K562 (cell line): ENCODE data around the gene ITSN1. TPM values are rescaled to one million over a fixed set of nuclear protein-coding genes. Genes with fewer than 3 reads are reported as not detected.

Source experiments
- MXD1 ChIP-seq: fragments of 250-450 bp; sonication (Bioruptor Pico); IDR thresholded peaks from 2 replicates; pipeline ENCODE4 v1.8.0; 2021; ENCODE audit warnings: borderline replicate concordance, mild to moderate bottlenecking, moderate library complexity; ENCODE audit not compliant: poor library complexity, severe bottlenecking
- ZBTB40 ChIP-seq, 2 experiments: fragments of 450-650 bp in 1 of 2; sonication (generic) in 1 of 2; formaldehyde crosslinking in 1 of 2; IDR thresholded peaks; 2 replicates each; pipeline versions ENCODE4 v1.7.1 to v1.9.0; 2016 to 2022; ENCODE audit warnings: inconsistent platforms in 1 of 2, mild to moderate bottlenecking in 1 of 2, missing genetic modification reagents in 1 of 2
- polyA plus RNA-seq, 8 experiments: library from polyadenylated mRNA; depleted of rRNA in 4 of 8; stranded (reverse) in 5 of 8; unstranded in 3 of 8; fragments of >200 nt; fragmentation: Nextera tagmentation in 2 of 8; fragmentation: Illumina TruSeq in 1 of 8; extraction: Ambion mirVana in 2 of 8; extraction: Trizol in 1 of 8; gene quantifications; 2 replicates each; pipeline versions ENCODE4 v1.2.1 to v1.2.3, GENCODE V29; 2011 to 2014; ENCODE audit warnings: inconsistent platforms in 1 of 8, missing spikeins in 1 of 8
- total RNA-seq, 7 experiments: library from RNA; depleted of rRNA in 6 of 7; stranded (reverse); fragments of >200 nt in 6 of 7; fragmentation: Illumina TruSeq in 2 of 7; extraction: Trizol in 2 of 7; gene quantifications; 2 replicates each; pipeline versions ENCODE4 v1.2.1 to v1.2.3, GENCODE V29; 2011 to 2021; ENCODE audit warnings: low replicate concordance in 1 of 7

Gene ITSN1
- total and polyA plus RNA-seq, 9 of the 15 experiments (the other 6 are each of a cell fraction or from before 2014, with no cell fraction given): 1.1 to 12.6 (median 4.8) TPM

- peak; percentile 48; the same call in 1 of the 2 replicates for TF ChIP-seq ZBTB40 (IDR thresholded peaks at IDR 0.05)
- TF ChIP-seq ZBTB40 (CRISPR knock-in tag; IDR thresholded peaks at IDR 0.05): no peak
- TF ChIP-seq MXD1 (CRISPR knock-in tag): no peak
These were observed 119.2 kb downstream of the ITSN1 start (continued) for GRCh38 chr21:33761441-33762036.
